HG03196 (cell line): Measurements from ENCODE around the gene TMED3.

Experiments
- ATAC-seq: cut with Tn5 transposase; IDR thresholded peaks from one replicate; pipeline ENCODE4 v1.9.1; 2021; ENCODE audit not compliant: unreplicated experiment

Gene TMED3

GRCh38 chr15:79310985-79311900 is at the start of gene TMED3:
Gene TMED3, plus strand, starts transcription at chr15:79311112. Its CDS starts 138 bp downstream, at chr15:79311250.
- ATAC-seq: peak; percentile 91

GRCh38 chr15:79261836-79262235 is 49.1 kb upstream of the TMED3 start:
- no peak for ATAC-seq

- no peak for ATAC-seq
These were observed 45.7 kb upstream of the TMED3 start for GRCh38 chr15:79265167-79265566.

GRCh38 chr15:79265987-79266579 is 44.8 kb upstream of the TMED3 start:
- no peak for ATAC-seq

GRCh38 chr15:79282371-79283251 is 28.3 kb upstream of the TMED3 start, which contains the start of gene ANKRD34C:
Gene ANKRD34C, plus strand, starts transcription at chr15:79282722. Its CDS starts 10,563 bp downstream, at chr15:79293285.
- no peak for ATAC-seq

- ATAC-seq: no peak
These were observed 27.5 kb upstream of the TMED3 start for GRCh38 chr15:79283252-79284048.

- ATAC-seq: no peak
These were observed 20.2 kb upstream of the TMED3 start for GRCh38 chr15:79290642-79291275.

- ATAC-seq: no peak
These were observed 18.9 kb upstream of the TMED3 start for GRCh38 chr15:79292011-79292410.

- ATAC-seq: no peak
These were observed 16.8 kb upstream of the TMED3 start for GRCh38 chr15:79294075-79294474.

- no peak for ATAC-seq
These were observed 14.3 kb upstream of the TMED3 start for GRCh38 chr15:79296583-79296982.

GRCh38 chr15:79299126-79299840 is 11.6 kb upstream of the TMED3 start:
- ATAC-seq: no peak

- no peak for ATAC-seq
These were observed 11.1 kb upstream of the TMED3 start for GRCh38 chr15:79299841-79300235.

GRCh38 chr15:79307251-79307650 is 3.7 kb upstream of the TMED3 start:
- ATAC-seq: no peak

GRCh38 chr15:79308874-79309273 is 2.0 kb upstream of the TMED3 start:
- ATAC-seq: no peak

GRCh38 chr15:79310612-79310984 is 314 bp upstream of the TMED3 start:
- peak; percentile 15 for ATAC-seq

GRCh38 chr15:79311901-79312553 is 1.1 kb downstream of the TMED3 start:
- no peak for ATAC-seq

GRCh38 chr15:79314186-79314585 is 3.3 kb downstream of the TMED3 start:
- ATAC-seq: no peak

GRCh38 chr15:79314811-79315210 is 3.9 kb downstream of the TMED3 start:
- ATAC-seq: no peak
